Measurements from ENCODE around the gene PYHIN1.

Gene PYHIN1

DNA sequence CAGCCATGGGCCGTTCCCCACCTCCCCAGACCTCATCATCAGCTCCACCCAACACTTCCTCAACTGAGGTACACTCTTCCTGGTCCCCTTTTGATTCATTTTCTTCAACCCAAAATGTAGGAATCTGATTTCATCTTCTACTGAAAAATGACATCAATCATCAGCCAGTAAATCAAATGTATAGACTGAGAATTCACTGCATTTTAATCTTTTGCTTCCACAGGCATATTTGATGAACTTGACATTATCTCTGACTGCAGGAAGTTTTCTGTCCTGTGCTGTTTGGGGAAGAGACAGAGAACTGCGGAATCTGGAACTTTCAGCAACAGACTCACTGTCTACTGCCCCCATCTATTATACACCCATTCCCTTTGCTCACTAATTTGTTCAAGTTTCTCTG is 7.8 kb downstream of the PYHIN1 start:
- no peak overlapping the region for H3K4me3 ChIP-seq (ENCODE audit: low read length)
- H3K4me1 ChIP-seq (ENCODE audit: control insufficient read depth, low read length), result no peaks in the 10 kb centered on the region
- no peaks in the 10 kb centered on the region for H3K9me3 ChIP-seq (ENCODE audit: control insufficient read depth, insufficient read depth, low read length)
- no peaks in the 10 kb centered on the region for H3K79me2 ChIP-seq (ENCODE audit: control insufficient read depth, low read length)
- H3K36me3 ChIP-seq (ENCODE audit: control insufficient read depth, low read length), result no peaks in the 10 kb centered on the region
- no peaks in the 10 kb centered on the region for H3K9me2 ChIP-seq (replicated peaks; ENCODE audit: control insufficient read depth, low read length)
- H3F3A ChIP-seq (ENCODE audit: control insufficient read depth, insufficient read depth), result no peaks in the 10 kb centered on the region
- no peaks in the 10 kb centered on the region; the same call in 1 of the 2 replicates for H3K27me3 ChIP-seq (ENCODE audit: control insufficient read depth, low read length)
- H3K27ac ChIP-seq (ENCODE audit: low read depth, low read length), result no peak overlapping the region
- no peaks in the 10 kb centered on the region for H4K20me1 ChIP-seq (ENCODE audit: control insufficient read depth, insufficient read depth, low read depth, low read length)
- H3K4me2 ChIP-seq (ENCODE audit: low read length), result no peak overlapping the region
- no peak for TF ChIP-seq EZH2phosphoT487 (IDR thresholded peaks at IDR 0.05; ENCODE audit: borderline replicate concordance, low read length)
- TF ChIP-seq, protein P1, sequence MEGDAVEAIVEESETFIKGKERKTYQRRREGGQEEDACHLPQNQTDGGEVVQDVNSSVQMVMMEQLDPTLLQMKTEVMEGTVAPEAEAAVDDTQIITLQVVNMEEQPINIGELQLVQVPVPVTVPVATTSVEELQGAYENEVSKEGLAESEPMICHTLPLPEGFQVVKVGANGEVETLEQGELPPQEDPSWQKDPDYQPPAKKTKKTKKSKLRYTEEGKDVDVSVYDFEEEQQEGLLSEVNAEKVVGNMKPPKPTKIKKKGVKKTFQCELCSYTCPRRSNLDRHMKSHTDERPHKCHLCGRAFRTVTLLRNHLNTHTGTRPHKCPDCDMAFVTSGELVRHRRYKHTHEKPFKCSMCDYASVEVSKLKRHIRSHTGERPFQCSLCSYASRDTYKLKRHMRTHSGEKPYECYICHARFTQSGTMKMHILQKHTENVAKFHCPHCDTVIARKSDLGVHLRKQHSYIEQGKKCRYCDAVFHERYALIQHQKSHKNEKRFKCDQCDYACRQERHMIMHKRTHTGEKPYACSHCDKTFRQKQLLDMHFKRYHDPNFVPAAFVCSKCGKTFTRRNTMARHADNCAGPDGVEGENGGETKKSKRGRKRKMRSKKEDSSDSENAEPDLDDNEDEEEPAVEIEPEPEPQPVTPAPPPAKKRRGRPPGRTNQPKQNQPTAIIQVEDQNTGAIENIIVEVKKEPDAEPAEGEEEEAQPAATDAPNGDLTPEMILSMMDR (IDR thresholded peaks at IDR 0.05; ENCODE audit: low read depth, low read length, poor library complexity, severe bottlenecking), result no peak

DNA sequence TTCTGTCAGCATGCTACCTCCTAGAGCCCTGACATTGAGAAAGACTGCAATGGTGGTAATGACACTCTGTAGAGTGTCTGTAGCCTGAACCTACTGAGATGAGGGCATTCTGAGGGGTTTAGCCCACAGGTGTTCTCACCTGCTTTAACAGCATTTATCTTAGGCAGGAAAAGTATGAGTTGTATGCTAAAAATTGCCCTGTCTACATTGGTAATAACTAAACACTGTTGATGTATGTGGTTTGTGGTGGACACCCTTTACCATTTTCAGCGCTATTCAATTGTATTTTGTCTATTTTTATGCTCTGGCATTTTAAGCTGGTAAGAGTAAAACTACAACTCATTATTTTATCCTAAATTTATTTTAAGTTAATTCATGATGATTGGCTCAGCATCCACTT is 10.0 kb downstream of the PYHIN1 start:
- Histone ChIP-seq H3K4me2 (ENCODE audit: low read length) (no peak overlapping the region), H3K79me2 (ENCODE audit: control insufficient read depth, low read length) (no peaks in the 10 kb centered on the region), H3F3A (ENCODE audit: control insufficient read depth, insufficient read depth) (no peaks in the 10 kb centered on the region), H4K20me1 (ENCODE audit: control insufficient read depth, insufficient read depth, low read depth, low read length) (no peaks in the 10 kb centered on the region), H3K27ac (ENCODE audit: low read depth, low read length) (no peak overlapping the region), H3K36me3 (ENCODE audit: control insufficient read depth, low read length) (no peaks in the 10 kb centered on the region), H3K4me3 (ENCODE audit: low read length) (no peak overlapping the region), H3K9me3 (ENCODE audit: control insufficient read depth, insufficient read depth, low read length) (no peaks in the 10 kb centered on the region), H3K4me1 (ENCODE audit: control insufficient read depth, low read length) (no peaks in the 10 kb centered on the region), H3K9me2 (replicated peaks; ENCODE audit: control insufficient read depth, low read length) (no peaks in the 10 kb centered on the region), H3K27me3 (ENCODE audit: control insufficient read depth, low read length) (0 out of 2 replicates have a peak, but pooled peaks cover 1% of the 10 kb centered on the region)
- TF ChIP-seq, protein P1 (IDR thresholded peaks at IDR 0.05; ENCODE audit: low read depth, low read length, poor library complexity, severe bottlenecking), result no peak

DNA sequence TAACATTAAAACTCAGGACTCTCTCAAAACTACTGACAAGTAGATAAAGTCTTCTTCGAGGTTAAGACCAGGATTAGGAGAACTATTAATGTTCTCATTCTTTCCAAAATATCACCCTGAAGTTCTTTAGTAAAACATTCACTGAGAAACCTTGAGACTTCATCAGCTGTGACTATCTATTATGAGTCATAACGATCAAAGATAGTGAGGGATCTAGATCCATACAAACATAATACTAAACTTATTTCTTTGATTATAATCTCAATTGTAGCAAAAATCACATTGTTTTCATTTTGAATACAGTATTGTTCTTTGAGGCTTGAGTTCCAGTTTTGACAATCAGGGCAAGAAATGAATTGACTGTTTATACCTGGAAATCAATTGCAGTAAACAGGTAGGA is 11.1 kb downstream of the PYHIN1 start:
- Histone ChIP-seq H4K20me1 (ENCODE audit: control insufficient read depth, insufficient read depth, low read depth, low read length) (no peaks in the 10 kb centered on the region), H3K27ac (ENCODE audit: low read depth, low read length) (no peak overlapping the region), H3K9me2 (replicated peaks; ENCODE audit: control insufficient read depth, low read length) (no peaks in the 10 kb centered on the region), H3K36me3 (ENCODE audit: control insufficient read depth, low read length) (no peaks in the 10 kb centered on the region), H3K9me3 (ENCODE audit: control insufficient read depth, insufficient read depth, low read length) (no peaks in the 10 kb centered on the region), H3K4me3 (ENCODE audit: low read length) (no peak overlapping the region), H3K4me2 (ENCODE audit: low read length) (no peak overlapping the region), H3F3A (ENCODE audit: control insufficient read depth, insufficient read depth) (no peaks in the 10 kb centered on the region), H3K4me1 (ENCODE audit: control insufficient read depth, low read length) (no peaks in the 10 kb centered on the region), H3K27me3 (ENCODE audit: control insufficient read depth, low read length) (0 out of 2 replicates have a peak, but pooled peaks cover 2% of the 10 kb centered on the region), H3K79me2 (ENCODE audit: control insufficient read depth, low read length) (no peaks in the 10 kb centered on the region)
- no peak for TF ChIP-seq EZH2phosphoT487 (IDR thresholded peaks at IDR 0.05; ENCODE audit: borderline replicate concordance, low read length)
- TF ChIP-seq, protein P1 (IDR thresholded peaks at IDR 0.05; ENCODE audit: low read depth, low read length, poor library complexity, severe bottlenecking), result no peak

DNA sequence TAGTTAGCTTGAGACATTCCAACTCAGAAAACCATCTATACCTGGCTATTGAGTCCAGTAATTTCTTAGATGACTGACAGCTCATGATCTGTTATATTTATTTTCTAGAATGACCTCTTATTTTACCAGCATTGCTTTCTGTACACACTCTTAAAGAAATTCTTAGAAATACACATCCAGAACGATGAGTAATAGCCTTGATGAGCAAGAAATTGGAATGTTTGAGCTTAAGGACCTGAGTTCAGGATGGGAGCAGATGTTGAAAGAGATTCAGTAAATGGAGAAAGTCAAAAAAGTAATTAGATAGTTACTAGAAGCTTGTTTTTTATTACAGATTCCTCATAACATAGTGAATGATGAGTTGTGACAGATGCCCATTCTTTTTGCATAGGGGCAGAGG is 11.7 kb downstream of the PYHIN1 start:
- TF ChIP-seq, protein P1 (IDR thresholded peaks at IDR 0.05; ENCODE audit: low read depth, low read length, poor library complexity, severe bottlenecking), result no peak
- TF ChIP-seq EZH2phosphoT487 (IDR thresholded peaks at IDR 0.05; ENCODE audit: borderline replicate concordance, low read length), result no peak
- 0 out of 2 replicates have a peak, but pooled peaks cover 2% of the 10 kb centered on the region for H3K27me3 ChIP-seq (ENCODE audit: control insufficient read depth, low read length)
- no peak overlapping the region for H3K27ac ChIP-seq (ENCODE audit: low read depth, low read length)
- no peaks in the 10 kb centered on the region for H3K79me2 ChIP-seq (ENCODE audit: control insufficient read depth, low read length)
- no peak overlapping the region for H3K4me3 ChIP-seq (ENCODE audit: low read length)
- no peak overlapping the region for H3K4me2 ChIP-seq (ENCODE audit: low read length)
- no peaks in the 10 kb centered on the region for H3K36me3 ChIP-seq (ENCODE audit: control insufficient read depth, low read length)
- no peaks in the 10 kb centered on the region for H3K4me1 ChIP-seq (ENCODE audit: control insufficient read depth, low read length)
- H3K9me3 ChIP-seq (ENCODE audit: control insufficient read depth, insufficient read depth, low read length), result no peaks in the 10 kb centered on the region
- no peaks in the 10 kb centered on the region for H3F3A ChIP-seq (ENCODE audit: control insufficient read depth, insufficient read depth)
- H3K9me2 ChIP-seq (replicated peaks; ENCODE audit: control insufficient read depth, low read length), result no peaks in the 10 kb centered on the region
- H4K20me1 ChIP-seq (ENCODE audit: control insufficient read depth, insufficient read depth, low read depth, low read length), result no peaks in the 10 kb centered on the region

Data from DOHH2 (cell line).